KMS-11 (cell line): ENCODE data around the gene SEMA3C.

Source experiments
- H2AFZ ChIP-seq: fragments of 200-600 bp; sonication (generic); 2 replicates; pipeline ENCODE4 v1.6.1; 2016; ENCODE audit warnings: antibody characterized with exemption, mixed run types, low read depth
- H3K27ac ChIP-seq: fragments of 200-600 bp; sonication (generic); 2 replicates; pipeline ENCODE4 v1.6.1; 2016; ENCODE audit warnings: mild to moderate bottlenecking, mixed run types
- H3K27me3 ChIP-seq: fragments of 200-600 bp; sonication (generic); 2 replicates; pipeline ENCODE4 v1.6.1; 2017; ENCODE audit warnings: mild to moderate bottlenecking, low read depth, mixed run types, moderate library complexity; ENCODE audit not compliant: insufficient read depth
- H3K36me3 ChIP-seq: fragments of 200-600 bp; sonication (generic); 2 replicates; pipeline ENCODE4 v1.6.1; 2017; ENCODE audit warnings: mild to moderate bottlenecking, mixed run types; ENCODE audit not compliant: insufficient read depth
- H3K4me1 ChIP-seq: fragments of 200-600 bp; sonication (generic); 2 replicates; pipeline ENCODE4 v1.6.1; 2016; ENCODE audit warnings: mild to moderate bottlenecking, low read depth, mixed run types; ENCODE audit not compliant: poor library complexity, severe bottlenecking
- H3K4me2 ChIP-seq: fragments of 200-600 bp; sonication (generic); 2 replicates; pipeline ENCODE4 v1.7.0; 2016; ENCODE audit warnings: mild to moderate bottlenecking, mixed run types
- H3K4me3 ChIP-seq: fragments of 200-600 bp; sonication (generic); IDR thresholded peaks from 2 replicates; pipeline ENCODE4 v1.6.1; 2017; ENCODE audit warnings: low read depth, low read length, mixed read lengths; ENCODE audit not compliant: insufficient read depth
- H3K79me2 ChIP-seq: fragments of 200-600 bp; sonication (generic); 2 replicates; pipeline ENCODE4 v1.6.1; 2016; ENCODE audit warnings: low read depth, mixed run types; ENCODE audit not compliant: insufficient read depth
- H3K9ac ChIP-seq: fragments of 200-600 bp; sonication (generic); 2 replicates; pipeline ENCODE4 v1.6.1; 2016; ENCODE audit warnings: mild to moderate bottlenecking, mixed run types
- H4K20me1 ChIP-seq: fragments of 200-600 bp; sonication (generic); 2 replicates; pipeline ENCODE4 v1.6.1; 2016; ENCODE audit warnings: mild to moderate bottlenecking, mixed run types; ENCODE audit not compliant: insufficient read depth
- TF ChIP-seq, protein P1 (sequence below): fragments of 200-600 bp; sonication (generic); conservative IDR thresholded peaks from 2 replicates; pipeline ENCODE4 v1.6.1; 2017; ENCODE audit warnings: low read depth, mild to moderate bottlenecking, antibody characterized with exemption, low read length, moderate library complexity, mixed read lengths

Gene SEMA3C

DNA sequence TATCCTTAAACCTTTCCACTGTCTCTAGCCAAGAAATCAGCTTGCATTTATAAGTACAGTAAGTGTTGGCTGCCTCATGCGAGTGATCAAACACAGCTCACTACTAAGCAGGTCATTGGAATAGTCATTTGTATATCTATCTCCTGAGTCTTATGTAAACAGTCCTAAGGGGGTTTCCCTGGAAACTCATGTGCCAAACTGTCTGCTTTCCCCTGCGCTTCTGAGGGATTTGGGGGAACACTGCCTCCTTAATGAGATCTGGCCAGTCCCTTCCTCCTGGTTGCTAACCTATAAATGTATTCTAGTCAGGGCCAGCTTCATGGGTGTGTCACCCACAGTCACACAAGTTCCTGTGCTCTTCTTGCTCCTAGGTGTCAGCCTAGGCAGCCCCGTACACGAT, 147.3 kb downstream of the SEMA3C start:
- Histone ChIP-seq H3K27ac (no peak overlapping the region), H4K20me1 (no peaks in the 10 kb centered on the region), H3K4me3 (no peak overlapping the region), H2AFZ (no peak overlapping the region), H3K27me3 (no peaks in the 10 kb centered on the region), H3K4me2 (no peak overlapping the region), H3K79me2 (no peaks in the 10 kb centered on the region), H3K9ac (no peak overlapping the region), H3K4me1 (peaks cover 5% of the 10 kb centered on the region), H3K36me3 (no peaks in the 10 kb centered on the region)
- TF ChIP-seq, protein P1, sequence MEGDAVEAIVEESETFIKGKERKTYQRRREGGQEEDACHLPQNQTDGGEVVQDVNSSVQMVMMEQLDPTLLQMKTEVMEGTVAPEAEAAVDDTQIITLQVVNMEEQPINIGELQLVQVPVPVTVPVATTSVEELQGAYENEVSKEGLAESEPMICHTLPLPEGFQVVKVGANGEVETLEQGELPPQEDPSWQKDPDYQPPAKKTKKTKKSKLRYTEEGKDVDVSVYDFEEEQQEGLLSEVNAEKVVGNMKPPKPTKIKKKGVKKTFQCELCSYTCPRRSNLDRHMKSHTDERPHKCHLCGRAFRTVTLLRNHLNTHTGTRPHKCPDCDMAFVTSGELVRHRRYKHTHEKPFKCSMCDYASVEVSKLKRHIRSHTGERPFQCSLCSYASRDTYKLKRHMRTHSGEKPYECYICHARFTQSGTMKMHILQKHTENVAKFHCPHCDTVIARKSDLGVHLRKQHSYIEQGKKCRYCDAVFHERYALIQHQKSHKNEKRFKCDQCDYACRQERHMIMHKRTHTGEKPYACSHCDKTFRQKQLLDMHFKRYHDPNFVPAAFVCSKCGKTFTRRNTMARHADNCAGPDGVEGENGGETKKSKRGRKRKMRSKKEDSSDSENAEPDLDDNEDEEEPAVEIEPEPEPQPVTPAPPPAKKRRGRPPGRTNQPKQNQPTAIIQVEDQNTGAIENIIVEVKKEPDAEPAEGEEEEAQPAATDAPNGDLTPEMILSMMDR, result no peak

DNA sequence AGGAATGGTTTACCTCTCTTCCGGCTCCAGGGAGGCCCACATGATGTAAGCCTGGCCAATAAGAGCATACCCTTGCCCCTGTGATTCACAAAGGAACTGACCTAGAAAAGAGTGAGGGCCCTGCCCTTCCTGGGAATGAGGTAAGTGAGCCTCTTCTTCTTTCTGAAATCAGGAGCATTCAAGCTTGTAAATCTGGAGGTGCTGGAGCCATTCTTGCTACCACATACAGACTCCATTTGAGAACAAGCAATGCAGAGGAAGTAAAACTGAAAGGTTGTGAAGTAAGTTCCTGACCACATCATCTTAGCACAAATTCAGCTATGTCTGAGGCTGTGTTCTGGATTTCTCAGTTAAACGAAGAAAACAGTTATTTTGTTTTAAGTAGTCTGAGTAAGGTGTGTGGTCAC, 148.2 kb downstream of the SEMA3C start:
- H3K4me3 ChIP-seq, result no peak overlapping the region
- no peak overlapping the region for H3K4me2 ChIP-seq
- H3K4me1 ChIP-seq, result peaks cover 5% of the 10 kb centered on the region
- H3K9ac ChIP-seq, result no peak overlapping the region
- no peaks in the 10 kb centered on the region for H3K27me3 ChIP-seq
- TF ChIP-seq, protein P1, result no peak
- H2AFZ ChIP-seq, result no peak overlapping the region
- no peaks in the 10 kb centered on the region for H3K79me2 ChIP-seq
- H3K36me3 ChIP-seq, result no peaks in the 10 kb centered on the region
- H4K20me1 ChIP-seq, result no peaks in the 10 kb centered on the region
- H3K27ac ChIP-seq, result no peak overlapping the region

DNA sequence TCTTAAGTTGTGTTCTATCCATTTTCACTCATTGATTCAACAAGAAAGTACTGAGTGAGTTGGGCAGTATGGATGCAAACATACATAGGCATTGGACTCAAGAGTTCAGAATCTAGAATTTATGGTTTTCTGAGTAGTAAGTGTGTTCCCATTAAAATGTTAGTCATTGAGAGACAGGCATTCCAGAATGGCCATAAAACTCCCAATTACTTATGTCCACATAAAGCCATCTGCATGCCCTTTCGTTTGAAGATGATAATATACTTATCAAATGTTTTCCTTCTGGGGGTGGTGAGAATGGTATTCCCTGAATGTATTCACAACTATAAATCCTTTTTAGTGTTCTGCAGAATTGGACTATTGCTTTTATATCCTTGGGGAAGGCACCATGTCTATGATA, 148.8 kb downstream of the SEMA3C start:
- no peak overlapping the region for H2AFZ ChIP-seq
- no peaks in the 10 kb centered on the region for H3K27me3 ChIP-seq
- no peak overlapping the region for H3K9ac ChIP-seq
- H3K27ac ChIP-seq, result no peak overlapping the region
- no peak overlapping the region for H3K4me3 ChIP-seq
- TF ChIP-seq, protein P1, result no peak
- H4K20me1 ChIP-seq, result no peaks in the 10 kb centered on the region
- no peaks in the 10 kb centered on the region for H3K79me2 ChIP-seq
- H3K4me1 ChIP-seq, result no peaks in the 10 kb centered on the region
- no peak overlapping the region for H3K4me2 ChIP-seq
- no peaks in the 10 kb centered on the region for H3K36me3 ChIP-seq

DNA sequence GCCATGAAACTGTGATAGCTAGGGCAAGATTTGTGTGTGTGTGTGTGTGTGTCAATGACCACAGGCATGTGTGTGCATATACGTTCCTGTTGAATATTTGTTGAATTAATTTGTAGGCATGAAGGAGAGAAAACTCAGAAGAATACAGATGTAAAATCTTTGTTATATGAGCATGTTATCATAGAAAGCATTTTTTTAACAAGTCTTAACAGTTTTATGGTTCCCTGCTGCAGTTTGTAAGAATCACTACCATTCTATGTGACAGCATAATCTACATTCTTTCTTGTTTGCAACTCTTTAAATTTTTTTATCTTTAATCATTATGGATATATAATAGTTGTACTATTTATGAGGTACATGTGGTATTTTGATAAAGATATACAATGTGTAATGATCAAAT, 150.1 kb downstream of the SEMA3C start:
- Histone ChIP-seq H4K20me1 (no peaks in the 10 kb centered on the region), H3K27me3 (no peaks in the 10 kb centered on the region), H2AFZ (no peak overlapping the region), H3K36me3 (no peaks in the 10 kb centered on the region), H3K27ac (no peak overlapping the region), H3K9ac (no peak overlapping the region), H3K79me2 (no peaks in the 10 kb centered on the region), H3K4me3 (no peak overlapping the region), H3K4me1 (no peaks in the 10 kb centered on the region), H3K4me2 (no peak overlapping the region)
- TF ChIP-seq, protein P1, result no peak

DNA sequence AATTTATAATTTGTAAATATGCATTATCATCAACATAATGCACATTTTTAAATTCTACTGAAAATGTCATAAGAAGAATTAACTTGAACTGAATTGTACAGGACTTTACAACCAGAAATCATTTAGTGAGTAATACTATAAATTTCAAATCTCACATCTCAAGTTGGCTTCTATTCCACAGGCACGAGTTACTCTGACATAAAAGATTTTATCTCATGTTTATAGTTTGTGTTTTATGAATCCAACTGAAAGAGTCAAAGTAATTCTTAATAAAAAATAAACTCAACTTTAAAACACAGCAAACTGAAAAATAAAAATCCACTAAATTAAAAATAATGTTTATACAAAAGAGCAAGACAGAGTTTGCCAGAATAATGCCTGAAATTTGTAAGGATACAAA, 151.2 kb downstream of the SEMA3C start:
- no peaks in the 10 kb centered on the region for H3K4me1 ChIP-seq
- H3K4me3 ChIP-seq, result no peak overlapping the region
- no peak overlapping the region for H3K27ac ChIP-seq
- H3K9ac ChIP-seq, result no peak overlapping the region
- TF ChIP-seq, protein P1, result no peak
- no peak overlapping the region for H3K4me2 ChIP-seq
- H3K79me2 ChIP-seq, result no peaks in the 10 kb centered on the region
- H2AFZ ChIP-seq, result no peak overlapping the region
- no peaks in the 10 kb centered on the region for H3K27me3 ChIP-seq
- no peaks in the 10 kb centered on the region for H3K36me3 ChIP-seq
- no peaks in the 10 kb centered on the region for H4K20me1 ChIP-seq
